T-helper 1 cell (primary cell): ENCODE data around the gene PAFAH1B2.

Source experiments
- DNase-seq, 5 donors: peaks; one replicate each; pipeline ENCODE4 v3.0.0-alpha.2; 2012 to 2020

The PAFAH1B2 gene

DNA sequence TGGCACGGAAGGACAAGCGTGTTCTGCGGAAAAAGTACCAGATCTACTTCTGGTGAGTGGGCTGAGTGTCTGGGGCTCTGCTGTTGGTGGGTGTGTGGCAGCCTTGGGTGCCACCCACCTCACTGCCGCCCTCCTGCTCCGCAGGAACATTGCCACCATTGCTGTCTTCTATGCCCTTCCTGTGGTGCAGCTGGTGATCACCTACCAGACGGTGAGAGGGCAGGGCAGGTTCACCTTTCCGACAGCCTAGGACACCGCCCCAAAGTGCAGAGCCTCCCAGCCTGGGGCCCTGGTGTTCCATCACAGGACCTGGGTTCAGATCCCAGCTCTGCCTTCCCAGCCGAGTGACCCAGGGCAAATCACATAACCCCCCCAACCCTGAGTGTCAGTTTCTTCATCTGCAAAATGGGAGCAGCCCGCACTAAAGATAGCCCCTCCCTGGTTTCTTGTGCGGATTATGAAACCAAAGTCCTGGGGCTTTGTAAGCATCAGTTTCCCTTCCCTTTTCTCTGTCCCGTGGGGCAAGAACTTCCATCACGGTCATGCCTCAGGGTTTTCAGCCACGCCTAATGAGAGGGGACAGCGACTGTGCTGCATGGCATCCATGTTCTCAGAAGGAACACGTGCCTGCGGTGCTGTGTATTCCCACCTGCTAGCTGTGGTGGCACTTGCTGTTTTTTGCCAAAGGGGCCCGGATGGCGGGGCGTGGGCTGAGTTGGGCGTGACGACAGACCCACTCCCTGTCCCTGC is 45.3 kb downstream of the PAFAH1B2 start:
- no peak for DNase-seq

DNA sequence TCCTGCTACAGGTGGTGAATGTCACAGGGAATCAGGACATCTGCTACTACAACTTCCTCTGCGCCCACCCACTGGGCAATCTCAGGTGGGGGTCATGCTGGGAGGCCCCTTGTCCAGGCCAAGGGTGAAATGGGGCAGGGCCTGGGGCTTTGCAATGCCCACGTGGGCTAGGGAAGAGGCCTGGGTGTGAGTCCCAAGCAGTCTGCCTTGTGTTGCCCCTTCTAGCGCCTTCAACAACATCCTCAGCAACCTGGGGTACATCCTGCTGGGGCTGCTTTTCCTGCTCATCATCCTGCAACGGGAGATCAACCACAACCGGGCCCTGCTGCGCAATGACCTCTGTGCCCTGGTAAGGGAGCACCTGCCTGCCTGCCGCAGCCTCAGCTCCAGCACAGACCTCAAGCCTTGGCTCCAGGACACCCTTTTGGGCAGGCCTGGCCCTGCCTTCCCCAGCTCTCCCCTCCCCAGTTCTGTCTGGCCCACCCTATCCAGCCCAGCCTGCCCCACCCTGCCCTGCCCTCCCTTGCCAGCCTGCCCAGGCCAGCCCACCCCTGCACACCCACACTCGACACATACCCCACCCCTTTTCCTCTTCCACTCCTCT is 46.0 kb downstream of the PAFAH1B2 start:
- DNase-seq = no peak

DNA sequence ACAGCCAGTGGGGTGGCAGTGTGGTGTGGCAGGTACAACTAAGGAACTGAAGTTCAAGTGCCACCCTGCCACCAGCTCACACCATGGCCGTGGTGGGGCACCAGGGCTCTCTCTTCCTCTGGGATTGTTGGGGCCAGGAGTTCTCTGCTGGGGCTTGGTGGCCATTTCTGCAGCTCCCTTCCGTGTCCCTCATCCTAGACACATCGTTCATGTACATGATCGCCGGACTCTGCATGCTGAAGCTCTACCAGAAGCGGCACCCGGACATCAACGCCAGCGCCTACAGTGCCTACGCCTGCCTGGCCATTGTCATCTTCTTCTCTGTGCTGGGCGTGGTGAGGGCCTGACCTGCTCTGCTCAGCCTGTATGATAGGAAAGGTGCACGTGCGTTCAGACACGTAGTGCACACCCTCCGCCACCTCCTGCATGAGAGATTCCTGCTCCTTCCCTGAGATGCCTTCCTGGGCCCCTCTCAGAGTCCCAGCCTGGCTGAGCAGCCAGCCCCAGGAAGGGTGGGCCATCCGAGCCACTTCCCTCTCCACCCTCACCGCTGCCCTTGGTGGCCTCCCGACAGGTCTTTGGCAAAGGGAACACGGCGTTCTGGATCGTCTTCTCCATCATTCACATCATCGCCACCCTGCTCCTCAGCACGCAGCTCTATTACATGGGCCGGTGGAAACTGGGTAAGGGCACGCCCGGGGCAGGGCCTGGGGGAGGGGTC is 47.8 kb downstream of the PAFAH1B2 start:
- no peak for DNase-seq

DNA sequence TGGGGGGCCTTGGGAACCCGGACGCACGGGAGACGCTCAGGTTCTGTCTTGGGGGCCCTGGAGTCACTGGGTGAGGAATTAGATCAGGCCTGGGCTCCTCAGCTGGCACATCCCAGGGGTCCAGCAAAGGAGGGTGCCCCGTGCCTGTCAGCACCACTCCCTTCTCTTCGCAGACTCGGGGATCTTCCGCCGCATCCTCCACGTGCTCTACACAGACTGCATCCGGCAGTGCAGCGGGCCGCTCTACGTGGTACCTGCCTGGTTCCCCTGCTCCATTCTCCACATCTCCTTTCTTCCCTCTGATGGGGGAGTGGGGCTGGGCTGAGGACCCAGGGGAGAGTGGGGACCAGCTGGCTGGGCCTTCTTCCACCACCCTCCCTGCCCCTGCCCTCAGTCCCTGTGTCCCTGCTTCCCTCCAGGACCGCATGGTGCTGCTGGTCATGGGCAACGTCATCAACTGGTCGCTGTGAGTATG is 48.4 kb downstream of the PAFAH1B2 start:
- DNase-seq = no peak

DNA sequence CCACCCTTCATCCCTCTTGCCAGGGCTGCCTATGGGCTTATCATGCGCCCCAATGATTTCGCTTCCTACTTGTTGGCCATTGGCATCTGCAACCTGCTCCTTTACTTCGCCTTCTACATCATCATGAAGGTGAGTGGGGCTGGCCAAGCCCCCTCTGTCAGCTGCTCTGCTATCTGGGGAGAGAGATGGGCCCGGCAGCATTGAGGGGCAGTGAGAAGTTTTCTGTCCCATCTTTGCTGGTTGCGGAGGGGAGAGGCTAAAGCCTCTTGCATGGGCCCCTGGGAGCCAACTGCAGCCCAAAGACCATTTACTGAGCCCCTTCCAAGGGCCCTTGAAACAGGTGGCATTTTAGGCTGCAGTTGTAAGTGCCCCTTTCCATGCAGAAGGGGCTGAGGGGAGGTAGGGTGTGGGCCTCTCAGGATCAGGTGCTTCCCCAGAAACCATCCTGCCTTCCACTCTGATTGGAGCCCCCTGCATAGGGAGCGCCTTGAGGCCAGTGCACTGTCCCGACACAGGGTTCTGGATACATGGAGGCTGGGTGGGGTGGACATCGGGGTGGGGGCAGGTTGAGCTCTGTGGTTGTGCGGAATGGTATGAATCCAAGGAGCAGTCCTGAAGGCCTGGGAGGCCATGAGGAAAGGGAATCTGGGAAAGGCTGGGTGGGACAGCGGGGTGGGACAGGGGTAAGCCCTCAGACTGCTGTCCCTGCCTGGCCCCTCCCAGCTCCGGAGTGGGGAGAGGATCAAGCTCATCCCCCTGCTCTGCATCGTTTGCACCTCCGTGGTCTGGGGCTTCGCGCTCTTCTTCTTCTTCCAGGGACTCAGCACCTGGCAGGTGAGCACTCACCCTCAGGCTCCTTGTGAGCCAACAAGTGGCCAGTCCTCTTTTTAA is 49.3 kb downstream of the PAFAH1B2 start:
- no peak for DNase-seq

DNA sequence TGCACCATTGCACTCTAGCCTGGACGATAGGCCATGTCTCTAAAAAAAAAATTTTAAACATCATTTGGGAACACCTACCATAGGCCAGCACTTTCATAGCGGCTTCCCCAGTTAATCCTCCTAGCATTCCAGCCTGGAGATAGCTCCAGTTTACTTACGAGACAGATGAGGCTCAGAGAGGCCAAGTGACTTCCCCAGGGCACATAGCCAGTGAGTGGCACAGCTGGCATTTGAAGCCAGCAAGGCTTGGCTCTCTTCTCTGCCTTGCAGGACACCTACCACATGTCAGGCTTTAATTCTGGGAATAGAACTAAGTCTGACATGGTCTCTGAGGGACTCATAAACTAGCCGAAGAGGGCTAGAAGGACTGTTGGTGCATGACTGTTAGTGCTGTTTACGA is 50.2 kb downstream of the PAFAH1B2 start:
- DNase-seq = no peak

DNA sequence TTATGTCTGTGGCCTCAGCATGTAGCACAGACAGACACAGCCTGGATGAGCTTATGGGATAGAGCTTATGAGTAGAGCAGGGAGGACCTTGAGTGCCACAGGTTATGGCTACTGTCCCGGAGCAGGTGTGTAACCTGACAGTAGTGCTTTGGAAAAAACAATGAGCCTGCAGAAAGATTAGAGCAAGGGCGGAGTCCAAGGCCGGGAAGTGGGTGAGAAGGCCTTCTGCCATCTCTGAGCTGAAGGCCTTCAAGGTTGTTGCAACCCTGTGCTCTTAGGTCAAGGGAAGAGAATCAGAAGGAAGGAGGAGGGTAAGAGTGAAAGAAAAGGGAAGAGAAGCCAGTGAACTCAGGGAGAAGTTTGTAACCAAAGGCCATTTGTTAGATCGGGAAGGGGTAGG is 51.2 kb downstream of the PAFAH1B2 start:
- no peak for DNase-seq

DNA sequence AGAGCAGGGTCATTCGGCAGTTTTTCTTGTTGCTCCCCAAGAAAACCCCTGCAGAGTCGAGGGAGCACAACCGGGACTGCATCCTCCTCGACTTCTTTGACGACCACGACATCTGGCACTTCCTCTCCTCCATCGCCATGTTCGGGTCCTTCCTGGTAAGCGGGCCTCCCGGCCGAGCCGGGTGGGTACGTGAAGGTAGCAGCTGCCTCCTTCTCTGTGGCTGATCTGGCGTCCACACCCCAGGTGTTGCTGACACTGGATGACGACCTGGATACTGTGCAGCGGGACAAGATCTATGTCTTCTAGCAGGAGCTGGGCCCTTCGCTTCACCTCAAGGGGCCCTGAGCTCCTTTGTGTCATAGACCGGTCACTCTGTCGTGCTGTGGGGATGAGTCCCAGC is 51.7 kb downstream of the PAFAH1B2 start:
- DNase-seq = no peak

DNA sequence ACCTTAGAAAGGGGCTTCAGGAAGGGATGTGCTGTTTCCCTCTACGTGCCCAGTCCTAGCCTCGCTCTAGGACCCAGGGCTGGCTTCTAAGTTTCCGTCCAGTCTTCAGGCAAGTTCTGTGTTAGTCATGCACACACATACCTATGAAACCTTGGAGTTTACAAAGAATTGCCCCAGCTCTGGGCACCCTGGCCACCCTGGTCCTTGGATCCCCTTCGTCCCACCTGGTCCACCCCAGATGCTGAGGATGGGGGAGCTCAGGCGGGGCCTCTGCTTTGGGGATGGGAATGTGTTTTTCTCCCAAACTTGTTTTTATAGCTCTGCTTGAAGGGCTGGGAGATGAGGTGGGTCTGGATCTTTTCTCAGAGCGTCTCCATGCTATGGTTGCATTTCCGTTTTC is 52.9 kb downstream of the PAFAH1B2 start:
- DNase-seq = no peak

DNA sequence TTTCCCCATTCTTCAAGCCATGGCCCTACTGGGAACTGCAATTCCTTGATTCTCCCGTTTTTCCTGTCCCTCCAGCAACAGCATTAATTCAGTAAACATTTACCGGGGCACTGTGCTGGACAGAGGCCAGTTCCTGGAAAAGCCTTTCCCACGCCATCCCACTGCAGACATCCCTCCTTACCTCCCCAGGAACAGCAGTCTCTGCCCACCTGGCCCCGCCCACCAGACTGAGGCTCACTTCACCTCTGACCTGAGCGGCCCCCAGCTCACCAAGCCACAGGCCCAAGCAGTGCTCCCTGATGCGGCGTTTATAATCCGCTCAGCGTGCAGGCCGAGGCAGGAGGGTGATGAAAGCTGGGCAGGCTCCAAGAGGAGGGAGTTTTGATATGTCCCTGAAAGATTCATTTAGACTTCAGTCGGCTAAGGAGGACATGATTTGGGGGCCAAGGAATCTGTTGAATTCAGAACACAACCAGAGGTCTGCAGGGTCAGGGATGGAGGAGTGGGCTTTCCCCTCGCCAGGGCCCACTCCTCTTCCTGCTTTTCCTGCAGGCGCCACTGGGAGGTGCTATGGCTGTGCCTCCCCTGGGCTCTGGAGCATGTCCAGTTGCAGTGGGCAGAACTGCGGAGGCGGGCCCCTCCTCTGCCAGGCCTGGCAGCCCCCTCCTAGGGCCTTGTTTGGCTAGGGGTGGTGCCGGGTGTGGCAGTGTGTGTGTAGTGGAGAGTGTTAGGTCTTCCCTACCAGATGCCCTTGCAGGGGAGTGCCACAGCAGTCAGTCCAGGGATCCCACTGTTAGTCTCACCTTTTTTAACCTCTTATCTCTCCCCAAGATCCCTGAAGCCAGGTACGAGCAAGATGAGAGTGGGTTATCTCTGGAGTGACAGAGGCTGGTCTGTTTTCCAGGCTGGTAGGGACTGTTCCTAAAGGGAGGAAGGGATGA is 53.7 kb downstream of the PAFAH1B2 start:
- DNase-seq = no peak

DNA sequence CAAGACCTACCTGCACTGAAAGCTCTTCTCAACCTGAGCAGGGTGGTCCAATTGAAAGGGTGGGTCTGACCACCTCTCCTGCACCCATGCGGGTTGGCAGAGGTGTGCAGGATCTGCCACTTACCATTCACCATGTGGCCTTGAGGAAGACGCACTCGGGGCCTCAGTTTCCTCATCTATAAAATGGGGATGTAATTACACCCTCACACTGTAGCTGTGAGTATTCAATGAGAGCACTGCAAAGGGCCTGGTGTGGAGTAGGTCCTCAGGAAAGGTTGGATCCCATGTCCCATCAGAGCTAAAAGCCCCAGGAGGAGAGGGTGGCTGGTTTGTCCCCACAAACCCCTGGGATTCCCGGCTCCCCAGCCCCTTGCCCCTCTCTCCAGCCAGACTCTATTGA is 54.5 kb downstream of the PAFAH1B2 start:
- DNase-seq = no peak

DNA sequence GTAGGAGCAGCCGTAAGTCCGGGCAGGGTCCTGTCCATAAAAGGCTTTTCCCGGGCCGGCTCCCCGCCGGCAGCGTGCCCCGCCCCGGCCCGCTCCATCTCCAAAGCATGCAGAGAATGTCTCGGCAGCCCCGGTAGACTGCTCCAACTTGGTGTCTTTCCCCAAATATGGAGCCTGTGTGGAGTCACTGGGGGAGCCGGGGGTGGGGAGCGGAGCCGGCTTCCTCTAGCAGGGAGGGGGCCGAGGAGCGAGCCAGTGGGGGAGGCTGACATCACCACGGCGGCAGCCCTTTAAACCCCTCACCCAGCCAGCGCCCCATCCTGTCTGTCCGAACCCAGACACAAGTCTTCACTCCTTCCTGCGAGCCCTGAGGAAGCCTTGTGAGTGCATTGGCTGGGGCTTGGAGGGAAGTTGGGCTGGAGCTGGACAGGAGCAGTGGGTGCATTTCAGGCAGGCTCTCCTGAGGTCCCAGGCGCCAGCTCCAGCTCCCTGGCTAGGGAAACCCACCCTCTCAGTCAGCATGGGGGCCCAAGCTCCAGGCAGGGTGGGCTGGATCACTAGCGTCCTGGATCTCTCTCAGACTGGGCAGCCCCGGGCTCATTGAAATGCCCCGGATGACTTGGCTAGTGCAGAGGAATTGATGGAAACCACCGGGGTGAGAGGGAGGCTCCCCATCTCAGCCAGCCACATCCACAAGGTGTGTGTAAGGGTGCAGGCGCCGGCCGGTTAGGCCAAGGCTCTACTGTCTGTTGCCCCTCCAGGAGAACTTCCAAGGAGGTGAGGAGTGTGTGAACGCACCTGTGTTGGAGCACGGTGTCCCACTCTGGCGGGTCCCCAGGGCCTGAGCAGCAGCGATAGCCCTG is 55.2 kb downstream of the PAFAH1B2 start, which contains the start of gene TAGLN:
TAGLN (plus strand) TSS at position 318 of the 863 bp plus-strand sequence. CDS start 3,644 bp downstream, outside the sequence.
- no peak for DNase-seq

DNA sequence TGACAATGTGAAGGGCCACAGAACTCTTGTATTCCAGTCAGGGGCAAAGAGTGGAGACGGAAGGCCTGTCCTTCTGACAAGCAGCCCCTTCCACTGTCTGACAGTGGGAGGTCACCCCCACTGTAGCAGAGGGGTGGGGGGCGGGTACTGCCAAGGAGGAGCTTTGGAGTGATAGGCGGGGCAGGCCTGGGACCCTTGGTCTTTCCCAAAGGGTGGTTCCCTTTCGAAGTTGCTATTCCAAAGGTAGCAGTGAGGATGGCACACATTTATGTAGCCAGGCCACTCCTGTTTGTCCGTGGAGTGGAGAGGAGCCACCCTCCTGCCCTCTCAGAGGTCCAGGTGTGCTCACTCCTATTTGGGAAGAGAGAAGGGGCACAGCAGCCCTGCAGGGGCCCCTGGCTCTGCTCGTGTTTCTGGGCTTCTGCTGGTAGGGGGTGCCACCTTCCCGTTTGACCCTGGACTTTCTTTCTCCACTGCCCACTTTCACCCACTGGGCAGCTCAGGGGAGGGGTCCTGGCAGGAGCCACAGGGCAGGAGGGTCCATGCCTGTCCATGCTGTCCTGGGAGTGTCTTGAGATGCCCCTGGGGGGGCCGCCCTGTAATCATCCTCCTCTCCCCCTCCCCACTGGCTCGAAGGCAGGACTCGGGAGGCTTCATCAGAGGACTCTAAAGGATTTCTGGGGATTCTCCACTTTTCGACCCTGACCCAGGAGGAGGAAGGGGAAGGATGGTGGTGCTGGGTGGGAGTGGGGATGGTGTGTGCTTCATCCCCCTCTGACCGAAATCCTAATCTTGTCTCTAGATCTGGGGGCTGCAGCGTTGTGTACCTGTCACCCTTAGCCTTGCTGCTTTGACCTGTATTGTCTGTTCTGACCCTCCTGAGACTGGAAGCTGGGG is 56.1 kb downstream of the PAFAH1B2 start:
- DNase-seq = no peak

DNA sequence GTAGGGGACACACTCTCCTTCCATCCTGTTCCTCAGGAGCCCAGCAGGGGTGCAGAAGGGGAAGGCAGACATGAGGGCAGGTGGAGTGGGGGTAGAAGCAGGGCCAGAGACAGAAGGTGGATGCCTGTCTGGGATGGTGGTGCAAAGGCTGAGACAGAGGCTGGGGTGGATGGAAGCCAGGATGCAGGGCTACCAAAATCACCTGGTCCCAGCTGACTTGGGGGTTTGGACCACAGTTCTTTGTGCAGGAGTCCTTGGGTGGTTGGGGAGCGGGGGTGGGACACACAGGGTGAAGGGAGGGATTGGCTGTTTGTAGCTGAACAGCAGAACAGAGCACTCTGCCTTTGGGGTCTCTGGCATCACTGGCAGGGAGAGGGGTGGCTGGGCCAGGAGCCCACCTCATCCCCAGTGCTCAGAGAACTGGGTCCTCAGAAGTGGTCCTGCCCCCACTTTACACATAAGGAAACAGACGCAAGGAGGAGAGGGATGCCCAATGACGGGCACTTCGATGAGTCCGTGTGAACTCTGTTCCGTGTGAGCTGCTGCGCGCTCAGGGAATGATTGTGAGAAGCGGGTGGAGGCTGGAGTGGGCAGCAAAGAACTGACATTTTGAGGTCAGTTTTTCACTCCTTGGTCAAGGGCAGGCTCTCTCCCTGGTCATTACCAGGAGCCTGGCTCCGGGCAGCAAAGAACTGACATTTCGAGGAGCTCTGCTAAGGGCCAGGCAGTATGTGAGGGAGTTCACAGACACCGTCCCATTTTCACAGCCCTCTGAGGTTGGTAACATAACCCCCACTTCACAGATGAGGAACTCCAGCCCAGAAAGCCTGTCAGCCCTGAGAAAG is 56.9 kb downstream of the PAFAH1B2 start:
- DNase-seq = no peak

DNA sequence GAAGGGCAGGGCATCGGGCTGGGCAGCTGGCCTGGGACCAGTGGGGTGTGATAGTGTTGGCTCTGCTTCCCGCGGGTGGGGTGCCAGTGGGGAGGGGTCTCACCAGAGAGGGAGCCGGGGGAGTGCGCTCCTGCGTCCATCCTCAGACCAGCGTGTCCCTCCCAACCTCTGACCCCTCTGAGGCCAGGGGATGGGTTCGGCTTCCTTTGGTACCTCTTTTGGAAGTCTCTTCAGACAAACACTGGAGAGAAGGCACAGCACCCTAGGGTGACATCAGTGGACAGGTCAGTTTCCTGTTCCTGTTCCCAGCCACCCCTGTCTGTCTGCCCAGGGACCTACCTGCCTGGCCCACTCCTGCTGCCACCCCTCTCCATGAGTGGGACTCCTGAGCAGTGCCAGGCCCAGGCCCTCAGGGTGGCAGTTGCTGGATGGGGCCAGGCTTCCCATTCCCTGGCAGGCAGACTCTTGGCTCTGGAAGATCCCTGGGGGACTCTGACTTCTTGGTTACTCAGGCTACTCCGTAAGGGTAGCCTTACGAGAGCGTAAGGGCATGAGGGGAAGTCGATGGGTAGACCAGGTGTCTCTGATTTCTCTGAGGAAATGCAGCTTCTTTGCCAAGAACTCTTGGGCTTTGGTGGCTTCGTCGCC is 57.7 kb downstream of the PAFAH1B2 start:
- DNase-seq = no peak

DNA sequence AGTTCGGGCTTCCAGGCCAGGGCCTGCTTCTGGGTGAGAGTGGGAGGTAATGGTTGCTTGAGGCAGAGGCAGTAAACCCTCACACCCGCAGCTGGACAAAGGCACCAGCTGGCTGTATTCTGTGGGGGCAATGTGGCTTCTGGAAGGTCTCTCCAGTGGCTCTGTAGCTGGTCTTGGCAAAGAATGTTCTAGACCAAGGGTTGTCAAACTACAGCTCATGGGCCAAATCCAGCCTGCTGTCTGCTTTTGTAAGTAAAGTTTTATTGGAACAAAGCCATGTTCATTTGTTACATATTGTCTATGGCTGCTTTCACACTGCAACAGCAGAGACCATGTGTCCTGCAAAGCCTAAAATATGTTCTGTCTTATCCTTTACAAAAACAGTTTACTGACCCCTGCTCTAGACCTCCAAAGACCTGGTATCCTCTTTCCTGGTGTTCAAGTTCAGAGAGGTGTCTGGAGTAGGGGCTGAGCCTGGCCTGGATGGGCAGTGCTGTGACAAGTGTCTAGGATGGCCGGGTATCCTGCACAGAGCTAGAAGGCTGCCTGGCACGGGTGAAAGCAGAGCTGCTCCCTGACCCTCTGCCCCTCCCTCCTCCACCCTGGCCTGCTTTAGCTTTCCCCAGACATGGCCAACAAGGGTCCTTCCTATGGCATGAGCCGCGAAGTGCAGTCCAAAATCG is 58.4 kb downstream of the PAFAH1B2 start:
- no peak for DNase-seq

DNA sequence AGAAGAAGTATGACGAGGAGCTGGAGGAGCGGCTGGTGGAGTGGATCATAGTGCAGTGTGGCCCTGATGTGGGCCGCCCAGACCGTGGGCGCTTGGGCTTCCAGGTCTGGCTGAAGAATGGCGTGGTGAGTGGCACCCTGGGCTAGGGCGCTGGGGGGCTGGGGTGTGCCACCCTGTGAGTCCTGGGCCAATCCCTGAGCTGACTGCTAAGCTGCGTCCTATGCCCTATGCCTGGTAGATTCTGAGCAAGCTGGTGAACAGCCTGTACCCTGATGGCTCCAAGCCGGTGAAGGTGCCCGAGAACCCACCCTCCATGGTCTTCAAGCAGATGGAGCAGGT is 59.0 kb downstream of the PAFAH1B2 start:
- no peak for DNase-seq
